D721Med (cell line): Measurements from ENCODE around the gene PCNX2.

ENCODE experiments used
- DNase-seq: peaks from one replicate; pipeline ENCODE4 v3.0.0; 2011; ENCODE audit warnings: low spot score; ENCODE audit not compliant: insufficient read length
- FAIRE-seq: peaks from 2 replicates; lab custom pipeline; 2011; peaks lifted over from hg19 to GRCh38; lab: Jason Lieb, UNC
- TF ChIP-seq, protein P1 (sequence below): IDR thresholded peaks from 2 replicates; pipeline ENCODE4 v1.5.1; 2012; ENCODE audit warnings: mild to moderate bottlenecking, control low read depth; ENCODE audit not compliant: insufficient read depth; ENCODE audit errors: missing control alignments

The PCNX2 gene

DNA sequence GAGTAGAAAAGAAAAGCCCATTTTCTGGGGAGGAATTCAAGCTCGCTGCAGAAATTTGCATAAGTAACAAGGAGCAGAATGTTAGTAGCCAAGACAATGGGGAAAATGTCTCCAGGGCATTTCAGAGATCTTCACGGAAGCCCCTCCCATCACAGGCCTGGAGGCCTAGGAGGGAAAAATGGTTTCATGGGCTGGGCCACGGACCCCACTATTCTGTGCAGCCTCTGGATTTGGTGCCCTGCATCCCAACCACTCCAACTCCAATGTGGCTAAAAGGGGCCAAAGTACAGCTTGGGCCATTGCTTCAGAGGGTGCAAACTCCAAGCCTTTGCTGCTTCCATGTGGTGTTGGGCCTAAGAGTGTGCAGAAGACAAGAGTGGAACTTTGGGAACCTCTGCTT, 302.0 kb downstream of the PCNX2 start:
- no peak for FAIRE-seq
- DNase-seq: no peak
- TF ChIP-seq, protein P1, sequence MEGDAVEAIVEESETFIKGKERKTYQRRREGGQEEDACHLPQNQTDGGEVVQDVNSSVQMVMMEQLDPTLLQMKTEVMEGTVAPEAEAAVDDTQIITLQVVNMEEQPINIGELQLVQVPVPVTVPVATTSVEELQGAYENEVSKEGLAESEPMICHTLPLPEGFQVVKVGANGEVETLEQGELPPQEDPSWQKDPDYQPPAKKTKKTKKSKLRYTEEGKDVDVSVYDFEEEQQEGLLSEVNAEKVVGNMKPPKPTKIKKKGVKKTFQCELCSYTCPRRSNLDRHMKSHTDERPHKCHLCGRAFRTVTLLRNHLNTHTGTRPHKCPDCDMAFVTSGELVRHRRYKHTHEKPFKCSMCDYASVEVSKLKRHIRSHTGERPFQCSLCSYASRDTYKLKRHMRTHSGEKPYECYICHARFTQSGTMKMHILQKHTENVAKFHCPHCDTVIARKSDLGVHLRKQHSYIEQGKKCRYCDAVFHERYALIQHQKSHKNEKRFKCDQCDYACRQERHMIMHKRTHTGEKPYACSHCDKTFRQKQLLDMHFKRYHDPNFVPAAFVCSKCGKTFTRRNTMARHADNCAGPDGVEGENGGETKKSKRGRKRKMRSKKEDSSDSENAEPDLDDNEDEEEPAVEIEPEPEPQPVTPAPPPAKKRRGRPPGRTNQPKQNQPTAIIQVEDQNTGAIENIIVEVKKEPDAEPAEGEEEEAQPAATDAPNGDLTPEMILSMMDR: no peak

DNA sequence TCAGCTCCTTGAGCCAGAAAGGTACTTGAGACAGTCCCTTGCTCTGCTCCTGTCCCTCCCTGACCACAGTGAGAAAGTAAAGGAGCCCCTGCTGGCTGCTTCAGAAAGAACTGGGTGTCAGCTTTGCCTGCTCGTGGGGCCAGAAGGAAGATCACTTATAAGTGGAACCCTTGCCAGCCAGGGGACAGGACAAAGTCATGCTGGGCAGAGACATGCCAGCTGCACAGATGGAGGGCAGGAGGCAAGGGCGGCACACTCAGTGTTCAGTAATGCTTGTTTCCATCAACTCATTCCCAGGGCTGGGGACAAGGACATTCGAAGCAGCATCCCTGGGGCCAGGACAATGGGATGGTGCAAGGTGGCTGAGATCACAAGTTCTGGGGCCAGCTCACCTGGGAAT, 303.3 kb downstream of the PCNX2 start:
- no peak for FAIRE-seq

DNA sequence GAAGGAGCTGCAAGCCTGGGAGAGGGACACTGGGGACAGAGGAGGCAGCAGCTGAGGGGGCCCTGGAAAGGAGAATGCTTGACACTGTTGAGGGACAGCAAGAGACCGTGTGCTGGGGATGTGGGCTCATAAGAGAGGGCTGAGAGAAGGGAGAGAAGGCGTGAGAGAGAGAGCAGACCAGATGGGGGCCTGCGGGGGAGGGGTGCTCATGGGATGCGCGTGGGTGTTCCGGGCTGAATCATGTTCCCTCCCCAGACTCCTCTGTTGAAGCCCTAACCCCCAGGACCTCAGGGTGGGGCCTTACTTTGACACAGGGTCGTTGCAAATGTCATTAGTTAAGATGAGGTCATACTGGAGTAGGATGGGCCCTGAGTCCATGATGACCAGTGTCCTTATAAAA, 304.3 kb downstream of the PCNX2 start:
- TF ChIP-seq, protein P1: no peak
- FAIRE-seq (no peak), DNase-seq (no peak)

More for the DNA sequence above, 303.3 kb downstream of the PCNX2 start:
- TF ChIP-seq, protein P1: no peak
- no peak for DNase-seq

DNA sequence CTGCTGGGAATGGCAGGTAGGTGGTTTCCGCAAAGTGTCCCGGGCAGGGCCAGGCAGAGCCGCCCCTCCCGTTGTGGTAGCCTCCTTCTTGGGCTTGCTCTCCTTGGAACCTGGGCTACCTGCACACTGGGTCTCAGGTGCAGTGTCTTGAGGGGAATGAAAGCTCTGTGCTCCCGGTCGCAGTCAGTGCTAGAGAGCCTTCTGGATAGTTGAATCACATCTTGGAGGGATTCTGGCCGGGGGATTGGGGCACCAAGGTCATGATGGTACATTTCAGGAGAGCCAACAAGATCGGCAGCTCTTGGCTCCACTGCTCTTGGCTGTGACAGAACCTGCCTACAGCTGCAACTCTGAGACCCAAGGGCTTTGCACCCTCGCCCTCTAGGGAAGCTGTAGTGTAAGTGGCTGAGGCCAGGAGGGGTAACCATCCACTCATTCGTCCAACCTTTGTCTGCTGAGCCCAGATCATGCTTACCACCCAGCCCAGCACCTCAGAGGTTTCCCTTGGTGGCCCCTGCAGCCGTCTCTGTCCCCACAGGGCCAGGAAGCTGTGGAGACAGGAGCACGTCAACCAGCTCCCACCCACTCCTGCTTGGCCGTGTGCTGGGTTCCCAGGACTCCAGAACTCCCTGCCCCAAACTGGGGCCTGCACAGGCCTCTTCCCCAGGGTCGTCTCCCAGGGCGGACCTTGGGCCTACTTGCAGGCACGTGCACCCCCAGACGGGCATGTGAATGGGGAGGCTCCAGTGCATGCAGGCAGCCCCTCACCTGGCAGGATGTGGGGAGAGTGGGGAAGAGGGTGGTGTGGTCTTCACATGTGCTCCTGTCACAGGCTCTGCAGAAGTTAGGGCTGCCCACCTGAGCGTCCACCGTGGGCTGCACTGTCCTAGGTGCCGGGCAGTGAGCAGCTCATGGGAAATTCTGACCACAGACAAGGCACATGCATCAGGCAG, 305.1 kb downstream of the PCNX2 start:
- TF ChIP-seq, protein P1: no peak
- FAIRE-seq: no peak
- DNase-seq: no peak

DNA sequence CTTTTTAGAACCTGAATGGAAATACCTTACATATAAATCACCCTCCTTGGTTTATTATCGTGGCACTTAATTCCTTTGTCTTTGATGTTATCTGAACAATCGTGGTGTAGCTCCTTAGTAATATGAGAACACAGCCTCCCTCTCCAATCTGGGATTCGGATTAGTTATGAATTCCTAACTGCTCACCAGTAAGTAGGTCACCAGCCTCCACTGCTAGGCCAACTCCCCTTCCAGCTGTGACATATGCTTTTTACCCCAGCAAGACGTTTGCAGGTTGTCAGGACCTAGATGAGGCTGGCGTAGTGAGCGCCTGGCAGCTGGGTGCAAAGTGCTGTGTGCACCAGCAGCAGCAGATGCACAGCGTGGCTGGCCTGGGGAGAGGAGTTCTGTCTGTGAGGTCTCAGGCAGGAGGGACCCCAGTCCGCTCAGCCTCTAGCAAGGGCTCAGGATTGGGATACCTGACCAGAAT, 306.9 kb downstream of the PCNX2 start:
- DNase-seq (peak; percentile 57), FAIRE-seq (peak; percentile 73)
- TF ChIP-seq, protein P1: no peak

DNA sequence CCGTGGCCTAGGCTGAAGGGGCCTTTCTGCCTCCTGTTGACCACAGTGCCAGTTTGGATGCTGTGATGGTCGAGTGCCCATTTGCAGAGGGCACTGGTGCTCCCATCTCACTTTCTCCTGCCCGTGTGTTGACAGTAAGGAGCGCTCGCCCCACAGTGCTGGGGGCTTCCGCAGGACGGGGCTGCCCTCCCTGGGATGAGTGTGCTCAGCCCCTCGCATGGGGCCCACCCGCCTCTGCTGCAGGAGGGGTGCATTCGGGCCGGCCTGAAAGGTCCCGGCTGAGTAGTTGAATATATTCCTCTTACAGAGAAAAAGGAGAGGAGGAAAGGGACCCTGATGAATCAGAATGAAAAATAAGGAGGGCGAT, 307.8 kb downstream of the PCNX2 start:
- DNase-seq: no peak
- TF ChIP-seq, protein P1: no peak
- no peak for FAIRE-seq
